ENCODE data around the gene USH2A. TPM values are rescaled to one million over a fixed set of nuclear protein-coding genes. Genes with fewer than 3 reads are reported as not detected.
A peak's percentile ranks its signal among the peaks of the same experiment; 100 is the strongest.

The USH2A gene
- polyA plus RNA-seq, 3 donors, result not detected

DNA sequence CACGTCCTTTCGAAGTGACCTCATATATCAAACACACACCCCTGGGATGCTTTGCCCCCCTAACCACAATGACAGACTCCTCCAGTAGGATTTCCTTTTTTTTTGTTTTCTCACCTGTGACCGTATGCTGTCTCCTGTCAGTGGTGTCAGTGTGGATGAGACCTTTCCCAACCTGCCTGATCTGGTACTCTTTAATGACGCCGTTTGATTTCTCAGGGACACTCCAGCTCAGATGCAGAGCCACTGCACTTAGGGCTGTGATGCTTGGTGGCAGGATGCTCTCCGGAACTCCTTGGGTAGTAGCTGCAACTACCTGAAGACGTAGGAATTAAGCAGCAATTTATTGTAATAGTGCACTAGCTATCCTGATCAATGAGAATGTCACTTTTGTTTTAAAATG lies 643.5 kb downstream of the USH2A start:
- DNase-seq, result no peak
- H4K20me1 ChIP-seq (ENCODE audit: insufficient read depth, low read length), result no peaks in the 10 kb centered on the region
- H3K9ac ChIP-seq (ENCODE audit: insufficient read depth, low read length, poor library complexity, severe bottlenecking), result no peak overlapping the region

DNA sequence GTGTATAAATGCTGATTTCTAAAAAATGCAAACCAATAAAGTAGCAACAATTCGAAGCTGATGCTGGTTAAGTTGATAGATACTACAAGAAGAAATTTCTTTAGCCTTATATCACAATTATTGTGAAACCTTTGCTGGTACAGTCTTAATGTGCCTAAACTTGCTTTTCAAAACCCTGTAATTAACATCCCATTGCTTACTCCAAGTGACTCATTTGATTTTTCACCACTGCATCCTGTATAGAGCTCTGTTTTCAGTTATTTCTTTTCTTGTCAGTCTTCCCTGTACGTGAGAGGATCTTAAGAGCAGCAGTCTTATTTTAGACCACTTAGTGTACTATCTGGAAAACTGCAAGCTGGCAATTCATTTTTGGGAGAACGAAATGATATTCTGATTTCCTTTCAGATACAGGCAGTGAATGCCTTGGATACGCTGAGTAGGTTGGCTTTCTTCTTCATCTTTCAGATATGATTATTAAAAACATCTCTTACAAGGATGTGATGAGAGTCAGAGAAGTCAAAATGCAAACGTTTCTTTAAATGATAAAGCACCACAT lies 645.8 kb downstream of the USH2A start:
- Mint-ChIP-seq H3K27ac (peak overlapping the region in 1 of 7 donors; percentile 33), H3K9me3 (peaks cover 0 to 3% (median 0%) of the 10 kb centered on the region in 7 donors), H3K4me3 (no peak overlapping the region), H3K4me1 (no peaks in the 10 kb centered on the region), H3K27me3 (ENCODE audit: low read depth in 3 of 3) (no peaks in the 10 kb centered on the region), H3K36me3 (no peaks in the 10 kb centered on the region)
- Histone ChIP-seq H2AFZ (ENCODE audit: insufficient read depth, low read depth, low read length, poor library complexity, severe bottlenecking) (no peak overlapping the region), H3K9me3 (replicated peaks in 1 of 2; ENCODE audit: control insufficient read depth in 1 of 2, insufficient read depth in 1 of 2, low read length in 2 of 2) (no peaks in the 10 kb centered on the region), H3K9ac (ENCODE audit: insufficient read depth, low read length, poor library complexity, severe bottlenecking) (no peak overlapping the region), H3K27ac (ENCODE audit: low read depth in 1 of 2, low read length in 2 of 2) (no peak overlapping the region), H3K4me3 (replicated peaks in 1 of 3; ENCODE audit: low read depth in 2 of 3, low read length in 3 of 3) (no peak overlapping the region), H3K36me3 (replicated peaks in 1 of 2; ENCODE audit: control insufficient read depth in 1 of 2, insufficient read depth in 2 of 2, low read length in 2 of 2) (no peaks in the 10 kb centered on the region), H3K27me3 (ENCODE audit: control insufficient read depth in 2 of 2, insufficient read depth in 2 of 2, low read length in 2 of 2) (no peaks in the 10 kb centered on the region), H3K4me2 (replicated peaks; ENCODE audit: extremely low read depth, low read length, poor library complexity, severe bottlenecking) (no peak overlapping the region), H4K20me1 (ENCODE audit: insufficient read depth, low read length) (no peaks in the 10 kb centered on the region), H3K79me2 (ENCODE audit: insufficient read depth, low read length) (no peaks in the 10 kb centered on the region), H3K4me1 (ENCODE audit: control insufficient read depth in 1 of 2, insufficient read depth in 2 of 2, low read length in 2 of 2) (no peaks in the 10 kb centered on the region)
- WGBS (ENCODE audit: insufficient coverage), result no CpG with 5 or more reads among the region's 5 CpGs
- DNase-seq, result no peak
- intact Hi-C loops (cut with micrococcal nuclease), result no loop called here
- TF ChIP-seq, protein P1, sequence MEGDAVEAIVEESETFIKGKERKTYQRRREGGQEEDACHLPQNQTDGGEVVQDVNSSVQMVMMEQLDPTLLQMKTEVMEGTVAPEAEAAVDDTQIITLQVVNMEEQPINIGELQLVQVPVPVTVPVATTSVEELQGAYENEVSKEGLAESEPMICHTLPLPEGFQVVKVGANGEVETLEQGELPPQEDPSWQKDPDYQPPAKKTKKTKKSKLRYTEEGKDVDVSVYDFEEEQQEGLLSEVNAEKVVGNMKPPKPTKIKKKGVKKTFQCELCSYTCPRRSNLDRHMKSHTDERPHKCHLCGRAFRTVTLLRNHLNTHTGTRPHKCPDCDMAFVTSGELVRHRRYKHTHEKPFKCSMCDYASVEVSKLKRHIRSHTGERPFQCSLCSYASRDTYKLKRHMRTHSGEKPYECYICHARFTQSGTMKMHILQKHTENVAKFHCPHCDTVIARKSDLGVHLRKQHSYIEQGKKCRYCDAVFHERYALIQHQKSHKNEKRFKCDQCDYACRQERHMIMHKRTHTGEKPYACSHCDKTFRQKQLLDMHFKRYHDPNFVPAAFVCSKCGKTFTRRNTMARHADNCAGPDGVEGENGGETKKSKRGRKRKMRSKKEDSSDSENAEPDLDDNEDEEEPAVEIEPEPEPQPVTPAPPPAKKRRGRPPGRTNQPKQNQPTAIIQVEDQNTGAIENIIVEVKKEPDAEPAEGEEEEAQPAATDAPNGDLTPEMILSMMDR (IDR thresholded peaks at IDR 0.05), result no peak

More for the DNA sequence above, 643.5 kb downstream of the USH2A start:
- Mint-ChIP-seq H3K36me3 (no peaks in the 10 kb centered on the region), H3K27me3 (ENCODE audit: low read depth in 3 of 3) (no peaks in the 10 kb centered on the region), H3K4me1 (no peaks in the 10 kb centered on the region), H3K9me3 (peaks cover 0 to 2% (median 0%) of the 10 kb centered on the region in 7 donors), H3K27ac (peak overlapping the region in 1 of 7 donors; percentile 14), H3K4me3 (no peak overlapping the region)
- TF ChIP-seq, protein P1 (IDR thresholded peaks at IDR 0.05), result no peak
- no peaks in the 10 kb centered on the region for H3K36me3 ChIP-seq (replicated peaks in 1 of 2; ENCODE audit: control insufficient read depth in 1 of 2, insufficient read depth in 2 of 2, low read length in 2 of 2)
- no peak overlapping the region for H3K27ac ChIP-seq (ENCODE audit: low read depth in 1 of 2, low read length in 2 of 2)
- intact Hi-C loops (cut with micrococcal nuclease), result no loop called here
- 64% methylated on average over 2 of the region's 7 CpGs for WGBS (ENCODE audit: insufficient coverage)
- H3K9me3 ChIP-seq (replicated peaks in 1 of 2; ENCODE audit: control insufficient read depth in 1 of 2, insufficient read depth in 1 of 2, low read length in 2 of 2), result no peaks in the 10 kb centered on the region
- H3K4me2 ChIP-seq (replicated peaks; ENCODE audit: extremely low read depth, low read length, poor library complexity, severe bottlenecking), result no peak overlapping the region
- no peaks in the 10 kb centered on the region for H3K27me3 ChIP-seq (ENCODE audit: control insufficient read depth in 2 of 2, insufficient read depth in 2 of 2, low read length in 2 of 2)
- no peak overlapping the region for H3K4me3 ChIP-seq (replicated peaks in 1 of 3; ENCODE audit: low read depth in 2 of 3, low read length in 3 of 3)
- H3K79me2 ChIP-seq (ENCODE audit: insufficient read depth, low read length), result no peaks in the 10 kb centered on the region
- H2AFZ ChIP-seq (ENCODE audit: insufficient read depth, low read depth, low read length, poor library complexity, severe bottlenecking), result no peak overlapping the region
- no peaks in the 10 kb centered on the region for H3K4me1 ChIP-seq (ENCODE audit: control insufficient read depth in 1 of 2, insufficient read depth in 2 of 2, low read length in 2 of 2)
